GM08714 (cell line): ENCODE measurements around the gene MYH15.

Experiments
- H3K4me3 ChIP-seq: fragments of 200-500 bp; sonication (Bioruptor generic); 2 replicates; pipeline ENCODE4 v1.5.1; 2014; ENCODE audit warnings: mild to moderate bottlenecking, low read length, inconsistent platforms
- ZNF274 ChIP-seq: IDR thresholded peaks from 2 replicates; pipeline ENCODE4 v1.6.1; 2012; ENCODE audit warnings: mild to moderate bottlenecking, low read depth, low read length

MYH15 gene

DNA sequence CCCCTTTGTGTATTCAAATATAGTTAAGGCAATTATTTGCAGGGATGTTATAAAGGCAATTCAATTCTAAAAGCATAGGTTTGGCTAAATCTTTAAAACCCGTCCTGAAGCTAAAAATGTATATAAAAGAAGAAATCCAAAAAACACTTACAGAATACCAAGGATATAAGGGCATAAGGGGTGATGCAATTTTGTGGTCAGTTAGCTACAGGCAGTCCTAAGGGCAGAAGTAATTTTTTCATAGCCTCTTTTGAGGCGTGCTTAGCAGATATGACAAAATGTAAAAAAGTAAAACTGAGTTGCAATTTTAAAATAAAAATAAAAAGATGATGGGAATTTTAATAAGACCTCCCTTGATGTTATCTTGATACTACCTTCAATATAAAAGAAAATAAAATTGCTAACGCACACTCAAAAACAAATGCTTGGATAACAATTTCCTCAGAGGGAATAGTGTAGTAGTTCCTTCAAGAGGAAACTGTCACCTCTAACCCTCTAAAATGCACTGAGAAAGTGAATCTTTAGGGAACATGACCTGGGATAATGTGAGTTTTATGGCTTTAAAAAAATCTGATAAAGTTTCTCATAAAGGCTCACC is 104.2 kb downstream of the MYH15 start:
- H3K4me3 ChIP-seq: no peak overlapping the region
- no peak for TF ChIP-seq ZNF274

DNA sequence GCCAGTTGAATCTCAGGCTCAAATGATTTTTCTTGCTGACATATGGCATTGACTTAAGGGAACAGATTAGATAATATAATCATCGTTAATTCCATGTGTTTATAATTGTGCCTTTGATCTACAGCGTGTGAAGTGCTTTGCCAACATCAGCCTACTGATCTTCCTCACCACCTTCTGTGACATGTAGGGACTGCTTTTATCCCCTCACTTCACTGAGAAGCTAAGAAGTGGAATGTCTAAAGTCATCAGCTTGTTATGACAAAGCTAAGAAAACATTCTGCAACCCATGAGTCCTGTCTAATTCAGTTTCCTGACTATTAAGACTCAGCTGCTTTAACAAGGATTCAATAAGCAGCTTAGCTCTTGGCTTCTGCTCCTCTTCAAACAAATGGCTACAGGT is 106.0 kb downstream of the MYH15 start:
- no peak for TF ChIP-seq ZNF274
- H3K4me3 ChIP-seq: no peak overlapping the region

DNA sequence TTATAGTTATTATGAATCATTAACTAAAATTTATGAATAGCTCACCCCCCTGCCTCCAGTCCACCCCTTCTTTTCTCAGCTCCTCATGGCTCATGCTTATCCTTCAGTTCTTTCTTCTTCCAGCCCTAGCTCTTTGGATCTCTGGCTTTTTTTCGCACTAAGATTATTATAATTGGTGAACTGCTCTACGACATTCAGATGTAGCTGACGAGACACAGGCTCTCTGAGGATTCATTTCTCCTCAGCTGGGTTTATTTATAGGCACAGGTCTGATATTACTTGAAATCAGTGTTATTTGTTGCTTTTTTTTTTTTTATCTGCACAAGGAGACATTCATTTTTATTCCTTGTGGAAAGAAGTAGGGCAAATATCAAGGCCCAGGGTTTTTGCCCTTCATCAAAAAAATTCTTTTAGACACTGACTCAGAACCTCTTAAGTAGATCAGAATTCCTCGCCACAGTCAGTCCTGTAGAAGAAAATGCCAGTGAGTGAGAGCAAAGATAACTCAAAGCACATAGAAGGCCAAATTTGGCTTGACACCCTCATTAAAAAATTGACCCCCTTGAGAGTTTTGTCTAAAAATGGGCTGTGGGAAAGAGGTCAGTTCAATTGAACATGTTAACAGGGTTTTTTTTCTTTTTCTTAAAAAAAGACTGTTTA is 106.6 kb downstream of the MYH15 start:
- H3K4me3 ChIP-seq: no peak overlapping the region
- no peak for TF ChIP-seq ZNF274

DNA sequence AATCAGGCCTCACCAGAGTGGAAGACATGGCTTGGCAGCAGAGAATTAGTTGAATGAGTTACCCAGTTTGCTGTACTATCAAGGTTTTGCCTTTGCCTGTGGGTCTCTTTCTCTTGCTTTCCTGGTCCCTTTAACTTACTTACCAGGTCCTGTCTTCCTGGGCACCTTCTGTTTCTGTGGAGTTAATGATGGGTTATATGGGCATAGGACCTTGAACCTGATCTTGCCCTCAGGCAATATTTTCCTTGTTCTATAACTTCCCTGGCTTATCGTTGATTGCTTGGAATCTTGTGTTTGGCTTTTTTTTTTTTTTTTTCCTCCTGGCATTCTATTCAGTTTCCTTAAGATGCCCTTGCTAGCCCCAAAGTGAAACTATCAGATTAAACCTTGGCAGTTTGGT is 107.2 kb downstream of the MYH15 start:
- no peak overlapping the region for H3K4me3 ChIP-seq
- TF ChIP-seq ZNF274: no peak

DNA sequence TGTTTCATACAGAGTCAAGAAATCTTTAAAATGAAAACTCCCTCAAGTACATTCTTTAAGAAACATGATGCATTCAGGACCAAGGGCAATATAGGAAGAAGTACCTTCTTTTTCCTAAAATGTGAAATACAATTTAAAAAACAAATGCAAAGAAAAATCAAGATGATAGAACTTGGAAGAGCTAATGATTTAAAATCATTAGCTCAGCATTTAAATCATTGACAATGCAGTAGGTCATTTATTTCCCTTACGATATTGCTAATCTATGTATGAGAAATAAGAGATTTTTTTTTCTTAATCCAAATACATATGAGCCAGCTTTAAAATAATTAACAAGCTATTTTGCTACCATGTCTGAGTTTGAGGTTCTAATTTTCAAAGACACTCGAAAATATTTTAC is 108.6 kb downstream of the MYH15 start:
- H3K4me3 ChIP-seq: no peak overlapping the region
- TF ChIP-seq ZNF274: no peak

DNA sequence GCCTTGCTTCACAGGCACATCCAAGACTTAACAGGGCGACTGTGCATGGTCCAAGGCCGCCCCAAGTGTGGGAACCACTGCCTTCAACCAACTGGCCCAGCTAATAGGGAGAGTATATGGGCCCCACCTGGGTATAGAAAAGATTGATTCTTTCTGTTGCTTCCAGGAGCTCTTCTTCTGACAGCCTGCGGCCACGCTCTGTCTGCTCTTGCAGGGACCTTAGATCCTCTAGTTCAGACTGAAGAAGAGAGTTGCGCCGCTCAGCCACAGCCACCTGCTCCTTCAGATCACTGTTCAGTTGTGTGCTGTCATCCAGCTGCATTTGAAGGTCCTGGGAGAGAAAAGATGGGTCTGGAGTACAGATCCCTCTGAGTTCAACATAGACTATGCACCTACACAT is 111.9 kb downstream of the MYH15 start:
- TF ChIP-seq ZNF274: no peak
- no peak overlapping the region for H3K4me3 ChIP-seq

DNA sequence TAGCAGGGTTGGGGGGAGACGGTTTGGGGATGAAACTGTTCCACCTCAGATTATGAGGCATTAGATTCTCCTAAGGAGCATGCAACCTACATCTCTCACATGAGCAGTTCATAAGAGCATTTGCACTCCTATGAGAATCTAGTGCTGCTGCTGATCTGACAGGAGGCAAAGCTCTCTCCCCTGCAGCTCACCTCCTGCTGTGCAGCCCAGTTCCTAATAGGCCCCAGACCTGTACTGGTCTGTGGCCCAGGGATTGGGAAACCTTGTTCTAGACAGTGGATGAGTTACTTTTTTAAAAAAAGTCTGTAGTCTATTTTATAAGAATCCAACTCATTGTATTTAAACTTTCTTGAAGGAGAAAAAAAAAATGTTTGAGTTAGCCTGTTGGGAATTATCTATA is 114.1 kb downstream of the MYH15 start:
- no peak overlapping the region for H3K4me3 ChIP-seq
- no peak for TF ChIP-seq ZNF274

DNA sequence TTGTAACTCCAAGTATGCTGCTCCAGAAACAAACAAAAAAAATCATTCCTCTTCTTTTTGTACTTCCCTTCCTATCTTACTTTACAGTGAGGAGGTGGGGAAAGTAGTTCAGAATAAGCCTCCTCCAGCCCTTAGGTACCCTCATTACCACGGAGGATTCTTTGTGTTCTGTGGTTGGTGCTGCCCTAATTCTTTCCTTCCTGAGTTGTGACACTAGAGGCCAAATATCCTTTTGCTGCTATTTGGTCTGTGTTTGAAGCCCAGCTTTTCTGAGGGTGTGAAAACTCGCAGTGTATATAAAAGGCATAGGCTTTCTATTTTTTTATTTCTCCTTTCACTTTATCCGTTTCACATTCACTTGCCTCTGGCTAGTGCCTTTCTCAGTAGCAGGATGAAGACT is 115.8 kb downstream of the MYH15 start:
- TF ChIP-seq ZNF274: no peak
- H3K4me3 ChIP-seq: no peak overlapping the region

DNA sequence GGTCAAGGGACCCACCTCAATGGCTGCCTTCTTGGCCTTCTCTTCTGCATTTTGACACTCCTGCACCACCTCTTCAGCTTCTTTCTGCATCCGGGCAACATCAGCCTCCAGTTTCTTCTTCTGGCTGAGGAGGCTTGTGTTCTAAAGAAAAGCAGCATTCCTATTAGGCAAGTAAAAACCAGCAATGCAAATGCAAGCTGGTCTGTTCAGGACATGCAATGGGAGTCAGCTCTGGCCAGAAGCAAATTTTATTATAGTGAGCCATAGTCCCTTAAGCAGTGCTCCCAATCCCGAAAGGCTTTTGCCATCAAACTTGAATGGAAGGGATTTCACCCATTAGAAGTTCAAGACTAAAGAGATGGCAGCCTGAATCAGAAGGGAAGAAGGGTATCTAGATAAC is 116.4 kb downstream of the MYH15 start:
- TF ChIP-seq ZNF274: no peak
- no peak overlapping the region for H3K4me3 ChIP-seq

DNA sequence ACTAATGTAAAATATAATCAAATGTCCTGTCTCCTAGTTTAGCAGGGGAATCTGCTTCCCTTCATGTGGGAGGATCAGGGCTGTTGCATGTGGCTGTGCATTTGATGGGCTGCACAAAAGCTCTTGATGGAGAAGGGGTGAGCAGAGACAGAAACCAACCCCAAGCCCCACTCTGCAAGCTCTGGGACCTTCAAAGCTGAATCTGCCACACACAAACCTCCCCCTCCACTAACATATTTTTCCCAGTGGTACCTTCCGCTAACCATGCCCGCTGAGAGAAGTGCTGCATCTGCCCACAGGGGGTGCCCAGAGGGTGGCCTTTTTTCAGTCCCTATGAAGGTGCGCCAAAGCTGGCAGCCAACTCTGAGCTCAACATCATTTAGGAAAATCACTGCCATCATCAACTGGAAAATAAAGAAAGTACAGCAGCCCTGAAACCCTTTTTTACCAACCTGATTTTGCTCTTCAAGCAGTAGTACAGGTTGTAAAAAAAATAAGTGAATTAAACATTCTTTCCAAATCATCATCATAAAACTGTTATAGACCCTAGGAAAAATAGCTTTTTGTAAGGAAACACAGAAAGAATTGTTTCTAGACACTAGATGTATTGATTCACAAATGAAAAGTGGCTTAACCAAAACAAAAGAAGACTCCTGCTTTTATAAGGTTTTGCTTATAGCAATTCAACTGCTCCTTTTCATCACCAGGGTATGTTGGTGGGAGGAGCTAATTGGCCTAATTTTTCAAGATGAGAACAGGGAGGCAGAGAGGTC is 117.1 kb downstream of the MYH15 start:
- no peak overlapping the region for H3K4me3 ChIP-seq
- no peak for TF ChIP-seq ZNF274

DNA sequence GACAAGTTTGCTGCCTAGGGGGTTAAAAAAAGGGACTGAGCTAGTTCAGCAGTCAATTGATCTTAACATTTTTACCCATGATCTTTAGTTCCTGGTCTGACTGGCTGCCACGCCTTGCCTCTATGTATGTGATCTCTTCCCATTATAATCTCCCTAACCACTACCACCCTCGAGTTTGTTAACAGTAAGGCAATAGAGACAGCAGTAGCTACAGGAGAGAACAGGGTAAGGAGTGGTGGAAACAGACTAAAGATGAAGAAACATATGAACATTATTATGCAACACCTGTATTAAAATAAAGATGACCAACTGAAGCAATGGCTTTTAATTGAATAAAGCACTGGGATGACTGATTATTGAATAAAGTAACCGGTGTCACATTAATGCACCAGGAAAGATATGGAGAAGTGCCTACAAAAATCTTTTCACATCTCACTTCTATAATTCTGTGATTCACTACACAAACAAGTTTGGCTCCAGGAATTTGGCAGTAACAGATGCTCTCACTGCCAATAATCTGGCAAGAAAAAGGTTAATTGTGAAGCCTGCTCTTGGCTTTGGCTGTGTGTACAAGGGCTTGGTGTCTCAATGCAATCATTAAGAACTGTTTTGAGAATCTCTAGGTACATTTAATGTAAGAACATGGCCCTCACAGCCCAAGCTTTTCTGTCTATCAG is 118.3 kb downstream of the MYH15 start:
- TF ChIP-seq ZNF274: no peak
- H3K4me3 ChIP-seq: no peak overlapping the region

DNA sequence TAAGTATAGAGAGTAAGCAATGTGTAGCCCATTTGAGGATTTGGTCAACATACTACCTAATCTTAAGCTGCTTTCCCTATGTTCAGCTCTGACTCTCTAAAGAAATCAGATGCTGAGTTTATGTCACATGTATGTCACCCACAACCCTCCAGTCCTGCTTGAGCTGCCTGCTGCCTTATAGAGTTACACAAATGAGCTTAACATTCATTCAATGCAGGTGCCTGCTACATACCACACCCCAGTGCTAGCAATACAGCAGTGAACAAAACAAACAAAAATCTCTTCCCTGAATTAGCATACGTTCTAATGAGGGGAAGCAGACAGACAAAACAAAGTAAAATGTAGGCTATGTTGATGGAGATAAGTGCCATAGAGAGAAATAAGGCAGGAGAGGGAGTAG is 121.0 kb downstream of the MYH15 start:
- H3K4me3 ChIP-seq: no peak overlapping the region
- no peak for TF ChIP-seq ZNF274

DNA sequence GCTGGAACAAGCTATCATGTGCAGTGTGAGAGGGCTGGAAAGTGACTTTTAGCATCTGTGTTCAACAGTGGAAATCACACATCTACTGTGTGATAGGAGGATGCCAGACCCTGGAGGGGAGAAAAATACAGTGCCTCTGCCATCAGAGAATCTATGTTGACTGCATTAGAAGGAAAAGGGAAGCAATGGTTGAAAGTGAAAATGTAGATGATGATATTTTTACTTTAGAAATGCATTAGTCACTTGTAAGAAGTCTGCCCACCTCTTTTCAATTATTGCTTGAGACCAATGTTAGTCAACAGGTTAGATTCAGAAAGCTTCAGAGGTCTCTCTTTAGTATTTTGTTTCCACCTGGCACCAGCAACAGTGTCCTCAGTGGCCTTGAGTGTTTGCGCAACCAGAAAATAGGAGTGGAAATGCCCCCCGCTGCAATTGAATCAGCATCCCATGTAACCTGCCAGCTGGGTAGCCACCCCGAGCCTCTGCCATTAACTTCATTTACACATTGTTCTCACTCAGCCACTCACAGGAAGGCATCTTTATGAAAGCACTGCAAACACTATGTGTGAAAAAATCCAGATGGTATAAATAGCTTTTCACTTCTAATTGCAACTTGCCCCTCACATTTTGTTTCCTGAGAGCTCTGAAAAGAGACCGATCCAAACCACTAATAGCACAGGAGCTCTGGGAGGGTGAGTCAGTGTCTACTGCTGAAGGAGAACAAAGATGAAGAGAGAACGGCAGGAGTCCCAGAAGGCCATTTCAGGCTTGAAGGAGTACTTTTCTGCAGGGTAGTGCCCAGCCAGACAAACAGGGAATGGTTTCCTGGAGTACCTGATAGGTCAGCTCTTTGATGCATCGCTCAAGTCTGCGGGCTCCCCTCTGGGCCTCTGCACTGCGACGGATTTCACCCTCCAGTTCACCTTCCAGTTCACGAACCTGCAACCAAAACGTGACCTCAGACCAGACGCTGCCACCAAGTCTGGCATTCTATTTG is 122.0 kb downstream of the MYH15 start:
- no peak for TF ChIP-seq ZNF274
- H3K4me3 ChIP-seq: peak overlapping the region; percentile 45; the same call in 1 of the 2 replicates
